GM19025 (cell line): ENCODE measurements around the gene XCR1.
"Not testable (repeated sequence)": the region's sequence is repeated elsewhere in the genome, so short reads cannot be mapped to it uniquely, and the experiment has no call there.

Source experiments
- ATAC-seq: cut with Tn5 transposase; IDR thresholded peaks from one replicate; pipeline ENCODE4 v1.9.1; 2021; ENCODE audit warnings: mild to moderate bottlenecking, low read depth, moderate library complexity; ENCODE audit not compliant: unreplicated experiment

Gene XCR1, protein sequence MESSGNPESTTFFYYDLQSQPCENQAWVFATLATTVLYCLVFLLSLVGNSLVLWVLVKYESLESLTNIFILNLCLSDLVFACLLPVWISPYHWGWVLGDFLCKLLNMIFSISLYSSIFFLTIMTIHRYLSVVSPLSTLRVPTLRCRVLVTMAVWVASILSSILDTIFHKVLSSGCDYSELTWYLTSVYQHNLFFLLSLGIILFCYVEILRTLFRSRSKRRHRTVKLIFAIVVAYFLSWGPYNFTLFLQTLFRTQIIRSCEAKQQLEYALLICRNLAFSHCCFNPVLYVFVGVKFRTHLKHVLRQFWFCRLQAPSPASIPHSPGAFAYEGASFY

DNA sequence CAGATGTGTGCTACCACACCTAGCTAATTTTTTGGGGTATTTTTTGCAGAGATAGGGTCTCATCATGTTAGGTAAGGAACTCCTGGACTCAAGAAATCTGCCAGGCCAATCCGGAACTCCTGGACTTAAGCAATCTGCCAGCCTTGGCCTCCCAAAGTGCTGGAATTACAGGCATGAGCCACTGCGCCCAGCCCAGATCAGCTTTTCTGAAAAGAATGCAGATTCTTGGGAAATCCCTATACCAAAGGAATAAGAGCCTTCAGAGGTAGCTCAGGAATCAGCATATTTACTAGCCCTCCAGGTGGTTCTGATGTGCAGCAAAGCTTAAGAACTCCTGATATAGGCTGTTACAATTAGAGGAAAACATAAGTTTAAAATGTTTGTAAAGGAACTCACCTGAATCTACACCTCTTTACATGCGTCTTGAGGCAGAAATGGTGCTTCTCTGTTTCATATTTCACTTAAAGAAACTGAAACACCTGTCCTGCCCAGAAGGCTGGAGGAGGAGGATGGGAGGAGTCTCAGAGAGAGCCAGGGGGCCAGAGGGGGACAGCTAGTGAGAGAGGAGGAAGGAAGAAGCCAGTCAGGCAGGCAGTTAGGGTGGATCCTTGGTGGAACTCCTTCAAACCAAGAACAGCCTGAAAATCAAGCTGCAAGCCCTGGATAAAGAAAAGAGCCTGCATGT, at the start of gene XCR1:
Gene XCR1 (minus strand): TSS at position 463 of the 685 bp plus-strand sequence. CDS start 5,536 bp downstream, outside the sequence.
- ATAC-seq = no peak

DNA sequence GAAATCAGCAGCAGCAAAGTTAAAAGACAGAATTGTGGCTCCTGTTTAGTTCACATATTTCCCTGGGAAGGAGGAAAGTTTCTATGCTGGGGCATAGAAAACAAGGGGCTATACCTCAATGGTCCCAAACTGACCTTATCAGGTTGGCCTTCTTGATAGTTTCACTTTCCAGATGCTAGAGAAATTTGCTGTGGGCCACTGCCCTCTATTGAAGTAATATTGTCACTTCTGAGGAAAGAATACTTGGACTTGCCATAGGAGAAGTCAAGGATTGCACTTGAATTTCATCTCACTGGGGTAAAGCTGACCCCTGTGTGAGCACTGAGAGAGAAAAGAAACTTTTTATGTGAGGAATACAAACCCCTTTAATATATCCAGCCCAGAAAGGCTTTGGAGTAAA, 49.3 kb upstream of the XCR1 start:
- ATAC-seq = no peak

GRCh38 chr3:46075816-46076215, 48.5 kb upstream of the XCR1 start:
- no peak for ATAC-seq

GRCh38 chr3:46071222-46071858, 44.1 kb upstream of the XCR1 start:
- no peak for ATAC-seq

DNA sequence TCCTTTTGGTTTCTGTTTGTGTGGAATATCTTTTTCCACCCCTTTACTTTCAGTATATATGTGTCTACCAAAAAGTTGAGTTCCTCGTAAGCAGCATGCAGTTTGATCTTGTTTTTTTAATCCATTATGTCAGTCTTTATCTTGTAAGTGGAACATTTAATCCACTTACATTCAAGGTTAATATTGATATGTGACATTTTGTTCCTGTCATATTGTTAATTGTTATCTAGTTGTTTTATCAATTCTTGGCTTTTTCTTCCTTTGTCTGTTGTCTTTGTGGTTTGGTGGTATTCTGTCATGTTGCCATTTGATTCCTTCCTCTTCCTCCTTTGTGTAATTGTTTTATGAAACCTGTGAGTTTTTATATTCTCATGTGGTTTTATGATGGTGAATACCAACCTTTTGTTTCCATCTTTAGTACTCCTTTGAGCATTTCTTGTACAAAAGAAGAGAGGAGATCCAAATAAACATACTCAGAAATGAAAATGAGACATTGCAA, 43.4 kb upstream of the XCR1 start:
- ATAC-seq = no peak

DNA sequence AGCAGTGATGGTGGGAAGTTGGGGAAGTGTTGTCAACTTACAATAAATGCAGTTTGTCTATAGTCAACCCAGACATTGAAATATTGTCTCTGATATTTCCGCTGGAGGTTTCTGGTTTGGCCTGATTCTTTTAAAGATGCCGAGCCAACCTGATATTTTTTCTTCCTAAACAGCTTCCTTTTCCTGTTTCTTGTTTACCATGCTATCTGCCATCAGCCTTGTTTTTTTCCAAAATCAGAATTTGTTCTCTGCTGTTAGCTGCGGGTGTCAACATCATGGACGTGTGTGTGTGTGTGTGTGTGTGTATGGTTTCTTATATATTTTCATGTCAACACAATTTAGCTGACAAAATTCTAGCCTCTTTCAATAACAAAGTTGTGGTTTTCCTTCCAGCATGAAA, 41.2 kb upstream of the XCR1 start:
- ATAC-seq = no peak

DNA sequence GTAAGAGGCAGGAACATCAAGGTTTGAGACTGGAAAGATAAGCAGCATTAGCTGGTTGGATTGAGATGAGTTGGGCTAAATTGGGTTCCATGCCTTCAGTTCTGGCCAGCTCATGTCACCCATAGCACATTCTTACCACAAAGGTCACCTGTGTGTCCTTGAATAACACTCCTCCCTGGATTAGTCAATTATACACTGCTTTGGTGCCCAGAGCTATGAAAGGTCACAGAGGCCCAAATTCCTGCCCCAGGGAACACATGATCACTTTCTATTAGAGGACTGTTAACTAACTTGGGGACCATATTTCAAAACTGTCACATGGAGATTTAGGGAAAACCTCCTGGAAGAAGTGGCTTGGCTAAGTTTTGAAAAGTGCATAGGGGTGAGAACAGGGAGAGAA, 40.1 kb upstream of the XCR1 start:
- no peak for ATAC-seq

DNA sequence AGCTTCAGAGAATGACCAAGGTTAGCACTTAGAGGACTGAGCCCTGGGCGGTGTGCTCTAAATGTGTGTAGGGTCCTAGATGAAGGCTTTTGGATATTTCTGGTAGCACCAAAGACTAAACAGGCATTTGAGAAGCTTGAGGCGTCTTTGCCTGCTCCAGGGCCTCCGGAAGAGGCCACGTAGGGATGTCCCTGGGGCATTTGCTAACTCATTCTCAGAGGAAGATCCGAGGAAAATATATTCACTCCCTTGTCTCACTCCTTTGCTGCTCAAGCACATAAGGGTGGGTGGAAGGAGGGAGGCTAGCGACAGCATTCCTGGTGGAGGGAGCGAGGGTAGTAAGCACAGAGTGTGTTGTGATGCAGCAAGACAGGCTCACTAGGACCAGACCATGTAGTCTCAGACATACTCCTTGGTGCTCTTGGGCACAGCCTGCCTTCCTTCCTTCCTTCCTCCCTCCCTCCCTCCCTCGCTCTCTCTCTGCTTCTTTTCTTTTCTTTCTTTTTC, 38.5 kb upstream of the XCR1 start:
- no peak for ATAC-seq

- no peak for ATAC-seq
These were observed 38.0 kb upstream of the XCR1 start for GRCh38 chr3:46065294-46065705.

GRCh38 chr3:46062679-46063078, 35.4 kb upstream of the XCR1 start:
- ATAC-seq = no peak

- no peak for ATAC-seq
These were observed 34.6 kb upstream of the XCR1 start for GRCh38 chr3:46061887-46062286.

GRCh38 chr3:46061108-46061720, 33.9 kb upstream of the XCR1 start:
- ATAC-seq = no peak

DNA sequence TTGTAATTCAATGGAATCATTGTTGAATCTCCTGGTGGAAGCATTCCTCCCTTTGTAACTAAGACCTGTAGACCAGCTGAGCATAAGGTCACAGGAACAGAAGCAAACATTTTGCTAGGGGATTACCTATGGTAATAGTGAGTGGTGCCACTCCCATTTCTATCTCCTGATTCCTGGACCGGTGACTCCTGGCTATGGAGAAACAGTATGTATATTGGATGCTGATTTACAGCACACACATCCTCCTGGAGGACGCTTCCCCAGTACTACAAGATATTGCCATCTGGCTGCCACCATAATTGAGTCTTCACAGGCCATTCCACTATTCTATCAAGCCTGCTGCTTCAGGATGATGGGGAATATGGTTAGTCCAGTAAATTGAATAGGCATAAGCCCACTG, 33.3 kb upstream of the XCR1 start:
- no peak for ATAC-seq

DNA sequence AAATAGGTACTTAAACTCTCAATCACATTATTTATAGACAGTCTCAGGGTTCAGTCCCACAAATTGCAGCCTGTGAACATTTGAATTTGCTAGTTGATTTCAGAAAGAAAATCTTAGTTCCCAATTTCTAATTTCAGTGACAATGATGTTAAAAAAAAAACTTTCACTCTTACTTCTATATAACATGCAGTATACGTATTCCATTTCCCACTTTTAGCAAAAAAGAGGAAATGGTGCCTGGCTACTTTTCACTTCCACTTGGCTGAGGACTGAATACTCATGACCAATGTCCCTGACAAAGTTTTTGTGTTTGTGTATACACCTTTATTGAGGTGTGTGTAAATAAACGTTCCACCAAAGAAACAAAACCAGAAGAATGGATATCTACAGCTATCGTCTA, 32.1 kb upstream of the XCR1 start:
- no peak for ATAC-seq

DNA sequence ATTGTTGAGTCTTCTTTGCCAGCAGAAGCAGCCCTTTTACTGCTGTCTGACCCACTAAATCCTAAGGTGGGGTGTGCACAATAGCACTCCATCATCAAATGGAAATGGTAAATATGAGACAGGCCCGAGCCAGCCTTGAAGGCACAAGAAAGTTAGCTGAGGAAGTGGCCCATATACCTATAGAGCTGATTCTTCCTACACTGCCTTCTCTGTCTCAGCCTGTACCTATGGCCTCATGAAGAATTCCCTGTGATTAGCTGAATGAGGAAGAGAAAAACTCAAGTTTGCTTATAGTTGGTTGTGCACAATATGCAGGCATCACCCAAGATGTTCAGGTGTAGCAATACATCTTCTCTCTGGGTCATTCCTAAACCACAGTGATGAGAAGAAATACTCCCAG, 31.7 kb upstream of the XCR1 start:
- ATAC-seq = no peak

GRCh38 chr3:46057716-46058115, 30.4 kb upstream of the XCR1 start:
- ATAC-seq = no peak

GRCh38 chr3:46056686-46057085, 29.4 kb upstream of the XCR1 start:
- ATAC-seq = no peak

- ATAC-seq = not testable (repeated sequence)
These were observed 26.7 kb upstream of the XCR1 start for GRCh38 chr3:46053761-46054515.

DNA sequence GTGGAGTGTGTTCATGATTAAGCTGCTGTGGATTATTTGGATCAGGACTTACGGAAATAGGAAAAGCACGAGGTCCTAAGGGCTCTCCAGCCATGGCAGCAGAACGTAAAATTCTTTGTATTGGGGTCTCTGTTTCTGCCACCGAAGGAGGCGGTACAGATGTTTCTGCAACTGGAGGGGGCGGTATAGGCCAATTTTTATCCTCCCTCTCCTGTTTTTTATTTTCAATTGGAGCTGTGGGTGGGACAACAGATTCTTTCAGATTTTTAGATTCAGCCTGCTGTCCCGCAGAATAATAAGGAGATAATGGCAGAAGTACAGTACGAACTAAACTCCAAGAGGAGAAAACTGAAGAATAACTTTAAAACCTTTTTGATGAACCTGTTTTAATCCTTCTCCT, 26.0 kb upstream of the XCR1 start:
- not testable (repeated sequence) for ATAC-seq

DNA sequence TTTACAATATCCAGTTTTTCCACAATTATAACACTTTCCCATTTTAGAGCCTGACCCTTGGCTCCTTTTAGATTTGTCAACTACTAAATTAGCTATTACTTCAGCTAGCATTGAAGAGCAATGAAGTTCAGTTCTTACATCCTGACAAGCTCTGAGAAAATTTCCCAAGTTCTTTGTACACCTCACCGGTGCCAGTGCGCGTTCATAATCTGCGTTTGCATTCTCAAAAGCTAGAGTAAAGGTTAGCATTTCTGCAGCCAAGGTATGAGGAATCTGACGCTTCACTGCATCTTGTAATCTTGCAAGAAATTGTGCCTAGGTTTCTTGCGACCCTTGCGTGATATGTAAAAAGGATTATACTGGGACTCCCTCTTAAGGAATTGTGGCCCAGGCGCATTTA, 25.2 kb upstream of the XCR1 start:
- ATAC-seq = no peak
